ENCODE data around the gene RGS14.
A peak's percentile ranks its signal among the peaks of the same experiment; 100 is the strongest.

Gene RGS14, protein sequence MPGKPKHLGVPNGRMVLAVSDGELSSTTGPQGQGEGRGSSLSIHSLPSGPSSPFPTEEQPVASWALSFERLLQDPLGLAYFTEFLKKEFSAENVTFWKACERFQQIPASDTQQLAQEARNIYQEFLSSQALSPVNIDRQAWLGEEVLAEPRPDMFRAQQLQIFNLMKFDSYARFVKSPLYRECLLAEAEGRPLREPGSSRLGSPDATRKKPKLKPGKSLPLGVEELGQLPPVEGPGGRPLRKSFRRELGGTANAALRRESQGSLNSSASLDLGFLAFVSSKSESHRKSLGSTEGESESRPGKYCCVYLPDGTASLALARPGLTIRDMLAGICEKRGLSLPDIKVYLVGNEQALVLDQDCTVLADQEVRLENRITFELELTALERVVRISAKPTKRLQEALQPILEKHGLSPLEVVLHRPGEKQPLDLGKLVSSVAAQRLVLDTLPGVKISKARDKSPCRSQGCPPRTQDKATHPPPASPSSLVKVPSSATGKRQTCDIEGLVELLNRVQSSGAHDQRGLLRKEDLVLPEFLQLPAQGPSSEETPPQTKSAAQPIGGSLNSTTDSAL

DNA sequence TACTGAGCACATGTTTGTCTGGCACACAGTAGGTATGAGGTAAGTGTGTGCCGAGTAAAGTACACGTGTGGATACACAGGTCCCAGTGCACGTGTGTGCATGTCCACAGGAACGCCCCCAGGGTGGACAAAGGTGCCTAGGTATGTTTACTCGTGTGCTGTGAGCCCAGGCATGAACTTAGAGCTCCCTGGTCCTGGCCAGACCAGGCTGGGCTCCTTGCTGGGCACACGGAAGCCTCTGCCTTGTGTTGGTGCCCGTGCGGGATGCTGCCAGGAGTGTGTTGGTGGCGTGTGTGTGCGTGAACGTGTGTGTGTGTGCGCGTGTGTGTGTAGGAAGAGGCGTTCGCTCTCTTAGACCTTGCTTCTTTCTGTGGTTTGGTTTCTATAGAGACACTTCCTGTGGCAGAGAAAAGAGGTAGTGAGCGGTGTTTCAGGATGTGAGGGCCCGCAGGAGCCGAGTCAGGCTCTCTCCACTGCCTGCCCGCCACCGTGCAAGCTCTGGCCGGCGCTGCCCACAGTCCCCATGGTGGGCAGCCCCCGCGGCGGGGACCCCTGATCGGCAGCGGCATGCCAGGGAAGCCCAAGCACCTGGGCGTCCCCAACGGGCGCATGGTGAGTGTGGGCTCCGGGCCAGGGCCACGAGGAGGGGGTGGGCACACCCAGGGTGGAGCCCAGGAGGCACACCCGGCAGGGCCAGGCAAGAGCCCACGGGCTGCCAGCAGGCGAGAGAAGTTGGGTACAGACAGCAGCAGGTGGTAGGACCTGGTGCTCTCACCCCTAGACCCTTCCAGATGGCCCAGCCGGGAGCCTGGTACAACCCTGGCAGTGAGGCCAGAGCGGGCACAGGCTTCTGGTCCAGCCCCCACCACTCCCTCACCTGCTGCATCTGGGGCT is at the start of gene RGS14:
Gene RGS14 (plus strand): TSS at position 466 of the 893 bp plus-strand sequence. CDS start 101 bp downstream, at position 567.
- Histone ChIP-seq H4K20me1 (ENCODE audit: insufficient read depth, low read length) (no peaks in the 10 kb centered on the region), H3K79me2 (ENCODE audit: low read length) (peaks cover 40% of the 10 kb centered on the region), H2AFZ (ENCODE audit: low read length) (peak within 1 kb of the TSS; percentile 79), H3K27me3 (replicated peaks; ENCODE audit: insufficient read depth, low read length) (no peaks in the 10 kb centered on the region), H3K4me3 (ENCODE audit: low read length) (peak within 1 kb of the TSS; percentile 97), H3K4me1 (ENCODE audit: low read length) (peaks cover 55% of the 10 kb centered on the region), H3K9me2 (replicated peaks; ENCODE audit: insufficient read depth, low read length) (no peaks in the 10 kb centered on the region), H3K27ac (ENCODE audit: low read length) (peak within 1 kb of the TSS; percentile 92), H3F3A (ENCODE audit: insufficient read depth, low read length) (peaks cover 14% of the 10 kb centered on the region; the same call in 1 of the 2 replicates), H3K36me3 (replicated peaks; ENCODE audit: insufficient read depth, low read length) (no peaks in the 10 kb centered on the region), H3K4me2 (ENCODE audit: low read depth, low read length) (peak within 1 kb of the TSS; percentile 91), H3K9me3 (replicated peaks; ENCODE audit: insufficient read depth, low read length) (no peaks in the 10 kb centered on the region), H3K9ac (ENCODE audit: low read length) (peak within 1 kb of the TSS; percentile 94)
- TF ChIP-seq, protein P1, sequence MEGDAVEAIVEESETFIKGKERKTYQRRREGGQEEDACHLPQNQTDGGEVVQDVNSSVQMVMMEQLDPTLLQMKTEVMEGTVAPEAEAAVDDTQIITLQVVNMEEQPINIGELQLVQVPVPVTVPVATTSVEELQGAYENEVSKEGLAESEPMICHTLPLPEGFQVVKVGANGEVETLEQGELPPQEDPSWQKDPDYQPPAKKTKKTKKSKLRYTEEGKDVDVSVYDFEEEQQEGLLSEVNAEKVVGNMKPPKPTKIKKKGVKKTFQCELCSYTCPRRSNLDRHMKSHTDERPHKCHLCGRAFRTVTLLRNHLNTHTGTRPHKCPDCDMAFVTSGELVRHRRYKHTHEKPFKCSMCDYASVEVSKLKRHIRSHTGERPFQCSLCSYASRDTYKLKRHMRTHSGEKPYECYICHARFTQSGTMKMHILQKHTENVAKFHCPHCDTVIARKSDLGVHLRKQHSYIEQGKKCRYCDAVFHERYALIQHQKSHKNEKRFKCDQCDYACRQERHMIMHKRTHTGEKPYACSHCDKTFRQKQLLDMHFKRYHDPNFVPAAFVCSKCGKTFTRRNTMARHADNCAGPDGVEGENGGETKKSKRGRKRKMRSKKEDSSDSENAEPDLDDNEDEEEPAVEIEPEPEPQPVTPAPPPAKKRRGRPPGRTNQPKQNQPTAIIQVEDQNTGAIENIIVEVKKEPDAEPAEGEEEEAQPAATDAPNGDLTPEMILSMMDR (IDR thresholded peaks at IDR 0.05; ENCODE audit: low read length): no peak
- TF ChIP-seq EZH2 (optimal IDR thresholded peaks at IDR 0.05; ENCODE audit: low read depth, low read length): no peak
- no peak for TF ChIP-seq EZH2phosphoT487 (IDR thresholded peaks at IDR 0.05; ENCODE audit: low read length)
- peak; percentile 89 for DNase-seq

DNA sequence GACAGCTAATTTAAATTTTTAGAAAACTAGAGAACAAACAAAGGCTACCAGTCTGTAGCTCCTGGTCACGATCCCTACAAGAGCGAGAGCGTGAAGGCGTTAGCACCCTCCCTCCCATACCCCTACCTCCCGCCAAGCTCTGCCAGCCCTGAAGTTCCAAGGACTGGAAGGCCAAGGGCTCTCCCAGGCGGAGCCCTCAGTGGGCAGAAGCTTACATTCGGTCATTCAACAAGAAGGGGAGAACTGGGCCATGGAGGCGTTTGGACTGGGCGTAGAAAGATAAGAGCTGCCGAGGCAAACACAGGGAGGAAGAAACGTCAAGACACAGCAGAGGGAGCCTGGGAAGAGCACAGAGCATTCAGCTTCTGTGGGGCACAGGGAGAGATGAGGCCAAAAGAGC is 49.0 kb upstream of the RGS14 start:
- TF ChIP-seq EZH2phosphoT487 (IDR thresholded peaks at IDR 0.05; ENCODE audit: low read length): no peak
- TF ChIP-seq, protein P1 (IDR thresholded peaks at IDR 0.05; ENCODE audit: low read length): no peak
- TF ChIP-seq EZH2 (optimal IDR thresholded peaks at IDR 0.05; ENCODE audit: low read depth, low read length): no peak
- Histone ChIP-seq H3K9me2 (replicated peaks; ENCODE audit: insufficient read depth, low read length) (no peaks in the 10 kb centered on the region), H2AFZ (ENCODE audit: low read length) (no peak overlapping the region), H3K27me3 (replicated peaks; ENCODE audit: insufficient read depth, low read length) (no peaks in the 10 kb centered on the region), H3K4me3 (ENCODE audit: low read length) (no peak overlapping the region), H3K36me3 (replicated peaks; ENCODE audit: insufficient read depth, low read length) (no peaks in the 10 kb centered on the region), H4K20me1 (ENCODE audit: insufficient read depth, low read length) (0 out of 2 replicates have a peak, but pooled peaks cover 7% of the 10 kb centered on the region), H3K27ac (ENCODE audit: low read length) (peak overlapping the region; percentile 18; the same call in 1 of the 2 replicates), H3K9me3 (replicated peaks; ENCODE audit: insufficient read depth, low read length) (no peaks in the 10 kb centered on the region), H3K4me2 (ENCODE audit: low read depth, low read length) (no peak overlapping the region), H3K79me2 (ENCODE audit: low read length) (peaks cover 79% of the 10 kb centered on the region), H3K4me1 (ENCODE audit: low read length) (peaks cover 24% of the 10 kb centered on the region), H3F3A (ENCODE audit: insufficient read depth, low read length) (peaks cover 74% of the 10 kb centered on the region), H3K9ac (ENCODE audit: low read length) (no peak overlapping the region)
- no peak for DNase-seq

- Histone ChIP-seq H3F3A (ENCODE audit: insufficient read depth, low read length) (peaks cover 67% of the 10 kb centered on the region), H3K4me2 (ENCODE audit: low read depth, low read length) (peak overlapping the region; percentile 98; the same call in 1 of the 2 replicates), H3K9me3 (replicated peaks; ENCODE audit: insufficient read depth, low read length) (no peaks in the 10 kb centered on the region), H3K27me3 (replicated peaks; ENCODE audit: insufficient read depth, low read length) (no peaks in the 10 kb centered on the region), H3K4me3 (ENCODE audit: low read length) (peak overlapping the region; percentile 99), H3K36me3 (replicated peaks; ENCODE audit: insufficient read depth, low read length) (no peaks in the 10 kb centered on the region), H2AFZ (ENCODE audit: low read length) (no peak overlapping the region), H3K79me2 (ENCODE audit: low read length) (peaks cover 71% of the 10 kb centered on the region), H3K27ac (ENCODE audit: low read length) (peak overlapping the region; percentile 18; the same call in 1 of the 2 replicates), H3K4me1 (ENCODE audit: low read length) (peaks cover 24% of the 10 kb centered on the region), H3K9ac (ENCODE audit: low read length) (peak overlapping the region; percentile 89; the same call in 1 of the 2 replicates), H3K9me2 (replicated peaks; ENCODE audit: insufficient read depth, low read length) (no peaks in the 10 kb centered on the region), H4K20me1 (ENCODE audit: insufficient read depth, low read length) (0 out of 2 replicates have a peak, but pooled peaks cover 7% of the 10 kb centered on the region)
- peak; percentile 81 for DNase-seq
- TF ChIP-seq, protein P1 (IDR thresholded peaks at IDR 0.05; ENCODE audit: low read length): peak; percentile 96
- TF ChIP-seq EZH2 (optimal IDR thresholded peaks at IDR 0.05; ENCODE audit: low read depth, low read length): no peak
- no peak for TF ChIP-seq EZH2phosphoT487 (IDR thresholded peaks at IDR 0.05; ENCODE audit: low read length)
These were observed 48.2 kb upstream of the RGS14 start for GRCh38 chr5:177309351-177310191.

Measured in MM.1S (cell line).